HFF-Myc (cell line): Measurements from ENCODE around the gene KCNJ18.
"Not testable (repeated sequence)": the region's sequence is repeated elsewhere in the genome, so short reads cannot be mapped to it uniquely, and the experiment has no call there.

Experiments used
- DNase-seq: peaks from one replicate; pipeline ENCODE4 v3.0.0-alpha.2; 2011; ENCODE audit warnings: low read depth; ENCODE audit errors: extremely low read depth
- H3K4me3 ChIP-seq: replicated peaks from 2 replicates; pipeline ENCODE4 v1.5.1; 2011; ENCODE audit warnings: low read depth, mild to moderate bottlenecking, control low read depth, low read length

KCNJ18 gene

DNA sequence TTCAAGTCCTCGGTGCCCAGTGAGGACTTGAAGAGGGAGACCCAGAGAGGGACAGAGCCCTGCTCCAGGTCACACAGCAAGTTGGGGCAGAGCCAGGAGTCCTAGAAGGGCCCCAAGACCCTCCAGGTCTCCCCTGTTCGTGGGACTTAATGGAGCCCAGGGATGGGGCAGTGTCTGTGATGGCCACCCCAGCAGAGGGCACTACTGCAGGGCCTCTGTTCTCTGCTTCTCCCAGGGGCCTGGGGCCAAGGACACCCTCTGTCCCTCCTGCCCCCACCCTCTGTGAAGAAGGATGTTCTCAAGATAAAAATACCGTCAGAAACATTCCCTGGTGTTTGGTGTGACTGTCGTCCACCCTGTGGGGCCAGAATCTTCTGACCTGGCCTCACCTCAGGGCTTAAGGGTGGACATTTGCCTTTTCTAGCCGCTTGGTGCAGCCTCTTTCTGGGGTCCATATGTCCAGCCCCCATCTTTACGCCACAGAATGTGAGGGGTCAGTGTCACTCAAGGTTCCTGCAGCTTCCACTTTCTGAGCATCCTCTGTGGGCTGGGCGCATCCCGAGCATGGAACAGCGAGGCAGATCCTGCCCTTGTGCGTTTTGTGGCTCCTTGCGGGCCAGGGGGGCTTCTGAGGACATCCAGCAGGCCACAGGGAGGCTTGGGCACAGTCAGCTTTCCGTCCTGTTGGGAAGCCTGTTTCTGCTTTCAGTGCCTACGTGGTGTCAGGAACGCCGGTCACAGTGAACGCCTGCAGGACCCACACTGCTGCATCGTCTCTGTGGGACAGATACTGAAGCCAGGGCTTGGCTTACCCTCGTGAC is at the start of gene KCNJ18:
KCNJ18 (plus strand) TSS at position 641 of the 821 bp plus-strand sequence. CDS start 10,264 bp downstream, outside the sequence.
- DNase-seq, result not testable (repeated sequence)

DNA sequence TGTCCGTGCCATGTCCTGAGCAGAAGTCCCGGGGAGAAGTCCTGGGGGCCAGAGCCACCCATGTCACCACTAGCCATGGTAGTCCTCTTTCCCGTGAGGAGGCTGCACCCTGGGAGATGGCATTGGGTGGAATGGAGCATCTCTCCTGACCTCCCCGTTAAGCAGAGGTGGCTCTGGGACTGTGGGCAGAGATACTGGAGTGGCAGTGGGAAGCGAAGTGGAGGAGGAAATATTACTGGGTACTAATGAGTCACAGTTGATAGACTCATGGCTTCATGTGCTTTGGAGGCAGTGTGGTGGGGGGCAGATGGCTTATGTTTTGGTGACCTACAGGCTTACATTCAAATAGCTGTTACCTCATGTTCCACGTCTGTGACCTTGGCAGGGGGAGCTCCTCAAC is 44.2 kb upstream of the KCNJ18 start:
- not testable (repeated sequence) for DNase-seq

More for the DNA sequence above, at the start of gene KCNJ18:
- not testable (repeated sequence) for H3K4me3 ChIP-seq

DNA sequence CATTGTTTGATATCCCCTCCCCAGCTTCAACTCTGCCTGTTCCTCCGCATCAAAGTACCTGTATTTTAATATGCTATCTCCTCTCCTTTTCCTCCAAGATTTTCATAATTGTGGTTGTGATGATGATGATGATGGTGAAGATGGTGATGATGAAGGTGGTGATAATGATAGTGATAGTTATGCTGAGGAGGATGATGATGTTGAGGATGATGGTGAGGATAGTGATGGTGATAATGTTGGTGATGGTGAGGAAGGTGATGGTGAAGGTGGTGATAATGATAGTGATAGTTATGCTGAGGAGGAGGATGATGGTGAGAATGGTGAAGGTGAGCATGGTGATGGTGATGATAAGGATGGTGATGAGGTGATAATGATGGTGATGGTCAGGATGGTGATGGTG is 42.3 kb upstream of the KCNJ18 start:
- not testable (repeated sequence) for H3K4me3 ChIP-seq, DNase-seq

More for the DNA sequence above, 44.2 kb upstream of the KCNJ18 start:
- not testable (repeated sequence) for H3K4me3 ChIP-seq

DNA sequence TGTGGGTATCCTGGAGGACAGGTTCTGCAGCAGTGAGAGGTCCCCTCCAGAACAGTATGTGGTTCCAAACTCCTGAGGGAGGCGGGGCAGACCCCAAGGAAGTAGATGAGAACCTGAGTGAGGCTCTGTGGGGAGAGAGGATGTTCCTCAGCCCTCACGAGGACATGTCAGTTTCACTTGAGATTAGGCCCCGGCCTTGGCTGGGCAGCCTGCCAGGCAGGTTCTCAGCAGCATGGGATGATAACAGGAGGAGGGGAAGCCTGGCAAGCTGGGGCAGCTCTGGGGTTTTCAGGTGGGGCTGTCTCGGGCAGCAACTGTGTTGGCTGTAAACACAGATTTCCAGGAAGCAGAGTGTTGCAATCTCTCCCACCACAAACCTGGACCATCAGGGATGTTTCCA is 40.3 kb upstream of the KCNJ18 start:
- DNase-seq, result not testable (repeated sequence)

DNA sequence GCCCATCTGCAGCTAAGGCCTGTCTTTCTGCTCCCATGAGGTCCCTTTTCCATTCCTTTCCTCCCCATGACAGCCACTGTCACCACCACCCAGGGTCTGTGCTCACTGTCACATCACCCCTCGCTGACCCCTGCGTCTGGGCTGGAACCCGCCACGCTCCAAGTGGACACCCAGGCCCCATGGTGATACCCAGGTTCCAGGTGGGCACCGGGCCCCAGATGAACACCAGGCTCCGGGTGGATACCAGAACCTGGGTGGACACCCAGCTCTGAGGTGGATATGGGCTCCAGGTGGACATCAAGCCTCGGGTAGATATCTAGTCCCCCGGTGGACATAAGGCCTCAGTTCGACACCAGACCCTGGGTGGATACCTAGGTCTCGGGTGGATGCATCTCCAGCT is 39.1 kb upstream of the KCNJ18 start:
- not testable (repeated sequence) for H3K4me3 ChIP-seq, DNase-seq

More for the DNA sequence above, 40.3 kb upstream of the KCNJ18 start:
- H3K4me3 ChIP-seq, result not testable (repeated sequence)

DNA sequence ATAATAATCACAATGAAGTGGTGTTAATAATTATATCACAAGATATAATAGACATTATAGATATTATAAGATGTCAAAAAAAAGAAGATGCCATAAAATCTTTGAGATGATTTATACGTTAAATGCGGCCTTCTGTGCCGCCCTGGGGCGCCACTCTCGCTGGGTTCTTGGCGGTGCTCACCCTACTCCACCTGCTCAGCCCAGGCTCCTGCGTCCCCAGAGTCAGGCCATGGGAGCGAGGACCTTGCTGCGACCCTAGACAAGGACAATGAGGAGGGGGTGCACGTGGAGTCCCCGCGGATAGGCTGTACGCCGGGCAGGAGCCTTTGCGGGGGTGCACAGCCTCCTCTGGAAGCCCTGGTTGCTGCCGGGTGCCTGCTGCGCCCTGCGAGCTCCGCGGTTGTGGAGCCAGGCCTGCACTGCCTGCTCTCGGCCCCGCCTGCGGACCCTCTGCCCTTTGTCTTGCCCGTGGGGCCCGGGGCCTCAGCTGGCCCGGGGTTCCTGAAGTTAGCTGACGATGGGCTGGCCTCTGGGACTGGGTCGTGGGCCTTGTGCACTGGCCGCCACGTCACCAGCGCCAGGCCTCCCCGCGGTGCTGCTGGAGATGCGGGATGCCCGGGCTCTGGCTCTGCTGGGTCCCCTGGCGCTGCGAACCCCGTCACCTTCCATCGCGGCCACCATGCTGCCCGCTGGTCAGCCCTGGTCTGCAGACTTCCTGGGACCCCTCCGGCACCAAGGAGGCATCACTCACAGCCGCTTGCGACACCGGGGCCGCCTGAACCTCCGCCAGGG is 35.6 kb upstream of the KCNJ18 start:
- not testable (repeated sequence) for DNase-seq, H3K4me3 ChIP-seq

DNA sequence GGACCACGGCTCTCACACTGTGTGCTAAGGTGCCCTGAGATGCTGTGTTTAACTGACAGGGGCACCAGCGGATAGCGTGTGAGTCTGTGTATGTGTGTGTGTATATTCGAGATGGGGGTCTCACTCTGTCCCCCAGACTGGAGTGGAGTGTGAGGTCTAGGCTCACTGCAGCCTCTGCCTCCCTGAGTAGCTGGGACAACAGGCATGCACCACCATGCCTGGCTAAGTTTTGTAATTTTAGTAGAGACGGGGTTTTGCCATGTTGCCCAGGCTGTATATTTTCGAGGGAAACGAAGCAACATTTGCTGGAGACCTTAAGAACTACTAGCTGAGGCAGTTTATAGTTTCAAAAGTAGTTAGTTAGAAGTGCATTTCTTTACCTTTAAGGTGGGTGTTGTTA is 32.7 kb upstream of the KCNJ18 start:
- not testable (repeated sequence) for DNase-seq

DNA sequence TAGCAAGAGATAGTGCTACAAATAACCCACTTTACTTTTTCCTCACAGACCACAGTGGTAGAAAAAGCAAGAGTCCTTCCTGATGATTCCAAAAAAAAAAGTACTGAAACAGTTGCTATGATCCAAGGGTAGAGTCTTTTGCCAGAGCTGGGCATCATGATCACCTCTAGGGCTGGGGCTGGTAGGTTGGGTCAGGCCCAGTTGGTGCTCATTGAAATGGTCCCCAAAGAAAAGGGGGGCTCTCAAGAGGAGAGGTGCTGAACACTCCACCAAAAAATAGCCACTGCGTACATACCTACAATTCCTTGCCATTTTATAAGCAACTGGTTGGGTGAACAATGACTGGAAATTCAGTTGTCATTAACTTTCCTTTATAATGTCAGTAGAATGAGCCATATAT is 30.9 kb upstream of the KCNJ18 start:
- H3K4me3 ChIP-seq, DNase-seq: not testable (repeated sequence)

More for the DNA sequence above, 32.7 kb upstream of the KCNJ18 start:
- H3K4me3 ChIP-seq, result not testable (repeated sequence)

DNA sequence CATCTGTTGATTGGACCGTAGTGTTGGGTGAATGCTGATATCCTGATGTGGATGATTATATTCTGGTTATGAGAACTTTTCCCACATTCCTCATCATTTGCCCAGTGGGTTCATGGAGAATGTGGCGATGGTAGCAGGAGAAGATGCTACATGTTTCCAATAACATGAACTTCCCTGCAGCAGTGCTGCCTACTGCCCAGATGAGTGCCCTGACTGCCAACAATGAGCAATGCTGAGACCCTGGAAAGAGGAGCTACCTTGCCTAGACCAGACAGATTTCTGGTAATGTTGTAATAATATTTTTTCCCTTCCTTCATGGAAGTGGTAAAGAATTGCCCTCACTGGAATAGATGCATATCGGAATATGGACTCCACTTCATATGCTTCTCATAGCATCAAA is 29.2 kb upstream of the KCNJ18 start:
- not testable (repeated sequence) for DNase-seq, H3K4me3 ChIP-seq

DNA sequence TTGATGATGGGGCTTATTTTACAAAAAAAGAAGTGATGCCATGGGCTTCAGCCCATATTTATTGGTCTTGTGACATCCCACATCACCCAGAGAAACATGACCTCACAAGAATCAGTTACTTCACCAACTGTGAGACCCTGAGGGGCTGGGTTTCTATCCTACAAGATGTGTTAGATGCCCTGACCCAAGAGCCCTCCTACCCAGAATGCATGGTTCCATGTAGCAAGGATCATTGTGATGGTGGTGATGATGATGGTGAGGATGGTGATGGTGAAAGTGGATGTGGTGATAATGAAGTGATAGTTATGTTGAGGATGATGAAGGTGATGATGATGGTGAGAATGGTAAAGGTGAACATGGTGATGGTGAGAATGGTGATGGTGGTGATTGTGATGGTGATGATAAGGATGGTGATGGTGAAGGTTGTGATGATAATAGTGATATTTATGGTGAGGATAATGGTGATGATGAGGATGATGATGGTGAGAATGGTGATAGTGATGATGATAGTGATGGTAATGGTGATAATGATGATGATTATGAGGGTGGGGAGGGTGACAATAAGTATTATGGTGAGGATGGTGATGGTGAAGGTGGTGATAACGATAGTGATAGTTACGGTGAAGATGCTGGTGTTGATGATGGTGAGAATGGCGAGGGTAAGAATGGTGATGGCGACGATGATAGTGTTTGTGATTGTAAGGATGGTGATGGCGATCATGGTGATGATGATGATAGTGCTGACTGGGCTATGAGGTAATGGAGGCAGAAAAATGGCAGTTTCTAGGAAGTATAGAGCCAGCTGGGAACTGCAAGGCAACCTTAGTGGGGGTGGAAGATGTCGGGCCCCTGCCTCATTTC is 28.5 kb upstream of the KCNJ18 start:
- DNase-seq, H3K4me3 ChIP-seq: not testable (repeated sequence)

DNA sequence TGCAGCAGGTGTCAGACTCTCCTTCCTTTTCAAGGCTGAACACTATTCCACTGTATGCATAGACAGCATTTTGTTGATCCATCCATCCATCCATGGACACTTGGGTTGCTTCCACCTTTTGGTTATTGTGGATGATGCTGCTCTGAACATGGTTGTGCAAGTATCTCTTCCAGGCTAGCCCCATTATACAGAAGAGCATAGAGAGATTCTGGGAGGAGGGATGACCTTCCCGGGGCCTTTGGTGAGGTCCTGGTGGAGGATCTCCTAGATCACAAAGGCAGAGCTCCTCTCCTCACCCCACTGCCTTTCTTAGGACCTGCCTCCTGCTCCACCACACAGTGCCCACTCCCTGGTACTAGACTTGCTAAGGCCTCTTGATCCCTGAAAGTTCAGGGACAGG is 27.2 kb upstream of the KCNJ18 start:
- DNase-seq, result not testable (repeated sequence)

DNA sequence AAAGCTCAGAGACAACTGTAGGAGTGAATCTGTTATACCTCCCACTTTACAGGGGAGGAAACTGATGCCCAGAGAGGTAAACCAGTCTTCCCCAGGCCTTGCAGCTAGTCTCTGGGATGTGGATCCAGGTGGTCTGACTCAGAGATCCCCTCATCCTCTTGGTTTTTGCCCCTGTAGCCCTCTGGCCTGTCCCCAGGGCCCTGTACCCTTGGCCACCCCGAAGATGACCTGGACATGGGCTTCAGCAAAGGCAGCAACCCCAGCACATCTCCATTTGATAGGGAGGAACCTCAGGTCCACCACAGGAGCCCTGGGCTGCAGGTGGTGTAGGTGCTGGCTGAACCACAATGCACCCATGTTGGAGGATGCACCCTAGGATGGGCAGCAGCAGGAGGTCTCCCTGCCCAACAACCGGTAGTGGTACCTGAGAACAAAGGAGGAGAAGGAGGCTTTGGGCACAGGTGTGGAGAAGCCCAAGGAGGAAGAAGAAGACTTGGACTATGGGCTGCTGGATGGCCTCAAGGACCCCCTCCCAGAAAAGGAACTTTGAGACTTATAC is 26.3 kb upstream of the KCNJ18 start:
- H3K4me3 ChIP-seq, DNase-seq: not testable (repeated sequence)

More for the DNA sequence above, 27.2 kb upstream of the KCNJ18 start:
- H3K4me3 ChIP-seq, result not testable (repeated sequence)

DNA sequence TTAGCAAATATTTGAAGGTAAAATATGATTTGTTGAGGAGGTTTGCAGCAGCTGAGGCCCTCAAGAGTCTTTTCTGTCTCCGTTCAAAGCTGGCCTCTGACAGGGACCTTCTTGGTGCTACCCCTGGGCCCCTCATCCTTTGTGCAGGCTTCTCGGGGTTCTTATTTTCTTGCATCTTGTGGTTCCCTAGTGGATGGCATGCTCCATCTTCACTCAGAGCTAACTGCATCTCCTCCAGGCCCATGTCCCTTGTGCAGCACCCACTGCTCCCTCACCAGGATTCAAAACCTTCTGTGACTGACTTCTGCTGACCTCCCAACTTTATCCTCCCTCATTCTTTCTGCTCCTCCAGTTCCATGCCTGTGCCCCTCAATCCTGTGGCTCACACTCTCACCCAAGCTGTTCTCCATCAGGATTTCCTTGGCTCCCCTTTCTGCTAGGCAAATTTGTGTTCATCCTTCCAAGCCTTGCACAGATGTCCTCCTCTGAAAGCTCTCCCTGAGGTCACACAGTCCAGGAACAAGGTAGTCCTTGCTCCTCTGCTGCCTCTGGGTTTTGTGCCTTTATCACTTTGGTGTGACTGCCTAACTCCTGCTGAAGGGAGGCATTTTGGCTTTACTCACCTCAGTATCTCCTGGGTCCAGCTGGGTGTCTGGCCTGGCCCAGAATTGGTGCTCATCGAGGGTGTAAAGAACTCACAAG is 25.5 kb upstream of the KCNJ18 start:
- DNase-seq, H3K4me3 ChIP-seq: not testable (repeated sequence)

DNA sequence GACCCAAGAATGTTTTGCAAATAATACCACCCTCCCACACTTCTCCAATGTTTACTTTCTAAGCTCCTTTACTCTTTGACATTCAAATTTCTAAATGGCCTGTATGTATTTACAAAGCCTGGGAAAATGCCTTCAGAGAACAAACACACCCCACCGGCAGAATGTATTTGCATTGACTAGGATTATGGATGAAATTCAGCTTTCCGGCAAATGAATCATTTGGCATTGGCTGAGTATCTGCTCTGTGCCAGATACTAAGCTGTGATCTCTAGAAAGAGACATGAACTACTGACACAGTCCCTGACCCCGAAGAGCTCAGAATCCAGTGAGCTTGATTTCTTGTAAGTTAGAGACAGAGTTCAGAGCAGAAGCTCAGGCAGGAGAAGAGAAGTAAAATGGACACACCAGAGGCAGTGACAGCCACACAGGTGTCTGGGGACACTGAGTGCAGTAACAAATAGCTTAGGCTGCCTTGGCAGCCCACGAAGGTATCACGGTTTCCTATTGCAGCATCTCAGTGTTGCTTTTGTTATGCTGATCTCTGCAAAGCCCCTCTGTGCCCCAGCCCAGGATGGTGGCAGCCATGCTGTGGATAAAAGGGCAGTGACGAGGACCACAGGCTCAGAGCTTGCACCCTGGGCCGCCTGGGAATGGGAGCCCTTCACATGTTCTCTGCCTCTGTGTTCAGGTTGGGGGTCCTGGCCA is 24.8 kb upstream of the KCNJ18 start:
- H3K4me3 ChIP-seq, DNase-seq: not testable (repeated sequence)

DNA sequence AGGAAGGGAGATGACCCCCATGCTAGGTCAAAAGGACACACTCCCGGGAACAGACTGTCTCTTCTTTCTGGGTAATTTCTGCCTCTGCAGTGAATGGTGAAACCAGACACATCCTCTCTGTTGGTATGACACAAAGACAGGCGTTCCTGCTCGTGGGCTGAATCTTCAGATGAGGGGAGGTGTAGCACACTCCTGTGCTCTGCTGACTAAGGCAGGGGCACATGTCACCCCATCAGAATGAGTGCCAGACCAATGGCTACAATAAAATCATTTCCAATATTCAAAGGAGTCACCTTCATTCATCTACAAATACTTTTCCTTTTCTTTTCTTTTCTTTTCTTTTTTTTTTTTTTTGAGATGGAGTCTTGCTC is 24.2 kb upstream of the KCNJ18 start:
- not testable (repeated sequence) for H3K4me3 ChIP-seq, DNase-seq

DNA sequence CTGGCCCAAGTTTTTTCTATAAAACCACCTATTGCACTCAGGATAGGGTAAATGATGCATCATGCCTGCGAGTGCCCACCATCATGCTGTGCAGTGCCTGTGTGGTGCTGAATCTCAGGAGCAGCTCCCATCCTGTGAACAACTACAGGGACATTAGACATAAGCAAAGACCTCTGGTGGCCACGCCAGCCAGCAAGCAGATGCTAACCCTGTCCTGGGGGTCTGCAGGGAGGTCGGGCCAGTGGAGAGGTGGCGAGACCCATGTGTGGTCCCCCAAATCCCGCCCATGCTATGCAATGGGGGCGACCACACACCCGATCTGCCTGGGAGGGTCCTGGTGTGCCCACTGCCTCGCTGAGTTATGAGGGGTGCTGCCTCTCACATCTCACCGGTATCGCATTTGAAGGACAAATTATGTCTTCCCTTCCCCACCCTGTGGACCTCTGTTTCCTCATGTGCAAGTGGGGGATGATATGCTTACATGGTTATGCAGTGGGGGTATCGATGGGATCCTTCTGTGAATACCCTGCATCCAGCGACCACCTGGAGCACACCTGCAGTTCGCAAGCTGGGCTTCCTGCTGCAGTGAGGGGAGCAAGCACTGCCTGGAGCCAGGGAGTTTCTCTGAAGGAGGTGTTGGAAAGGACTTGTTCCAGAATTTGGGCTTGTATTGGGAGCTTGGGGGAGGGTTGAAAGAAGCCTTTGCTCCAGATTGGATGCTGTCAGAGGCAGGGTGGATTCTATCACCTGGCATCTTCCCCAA is 23.4 kb upstream of the KCNJ18 start:
- H3K4me3 ChIP-seq, DNase-seq: not testable (repeated sequence)
